Renal cortical epithelial cell (primary cell): ENCODE measurements around the gene DAZAP1. TPM values are rescaled to one million over a fixed set of nuclear protein-coding genes. Genes with fewer than 3 reads are reported as not detected.
A peak's percentile ranks its signal among the peaks of the same experiment; 100 is the strongest.
"Not testable (repeated sequence)": the region's sequence is repeated elsewhere in the genome, so short reads cannot be mapped to it uniquely, and the experiment has no call there.

ENCODE experiments used
- DNase-seq: peaks from one replicate; pipeline ENCODE4 v3.0.0-alpha.2; 2011; ENCODE audit warnings: low read depth
- total RNA-seq: library from RNA; depleted of rRNA; stranded (reverse); fragments of >200 nt; gene quantifications from 2 replicates; pipeline ENCODE4 v1.2.3, GENCODE V29; 2014

The DAZAP1 gene
- total RNA-seq, 1 donor from 2014 or later, result 49.2 TPM

GRCh38 chr19:1439525-1440417 lies 32.4 kb downstream of the DAZAP1 start:
- not testable (repeated sequence) for DNase-seq

GRCh38 chr19:1440418-1440801 lies 33.0 kb downstream of the DAZAP1 start:
- no peak for DNase-seq

- DNase-seq, result no peak
Observed at GRCh38 chr19:1441022-1441426, 33.6 kb downstream of the DAZAP1 start.

DNA sequence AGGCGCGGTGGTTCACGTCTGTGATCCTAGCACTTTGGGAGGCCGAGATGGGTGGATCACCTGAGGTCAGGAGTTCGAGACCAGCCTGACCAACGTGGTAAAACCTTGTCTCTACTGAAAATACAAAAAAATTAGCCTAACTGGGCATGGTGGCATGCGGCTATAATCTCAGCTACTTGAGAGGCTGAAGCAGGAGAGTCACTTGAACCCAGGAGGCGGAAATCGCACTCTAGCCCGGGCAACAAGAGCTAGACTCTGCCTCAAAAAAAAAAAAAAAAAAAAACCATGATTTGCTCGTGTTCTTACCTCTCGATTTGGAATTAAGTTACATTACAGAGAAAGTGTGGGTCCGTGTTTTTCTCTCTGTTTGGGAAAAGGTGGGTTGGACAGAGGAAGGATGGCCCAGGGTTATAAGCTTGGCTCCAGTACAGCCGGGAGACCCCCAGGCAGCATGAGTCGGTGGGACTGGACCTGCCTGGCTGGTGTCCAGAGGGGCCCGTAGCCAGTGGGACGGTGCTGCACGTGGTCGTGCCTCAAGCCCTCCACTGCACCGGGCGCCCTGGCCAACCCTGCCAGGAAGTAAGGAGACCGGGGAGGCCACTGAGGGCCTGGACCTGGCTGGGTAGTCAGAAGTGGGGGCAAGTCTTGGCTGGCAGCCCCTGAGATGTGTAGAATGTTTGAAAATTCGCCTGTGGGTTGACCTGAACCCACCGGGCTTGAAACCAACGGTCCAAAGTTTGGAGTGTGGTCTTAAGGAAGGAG lies 34.5 kb downstream of the DAZAP1 start:
- DNase-seq, result no peak

DNA sequence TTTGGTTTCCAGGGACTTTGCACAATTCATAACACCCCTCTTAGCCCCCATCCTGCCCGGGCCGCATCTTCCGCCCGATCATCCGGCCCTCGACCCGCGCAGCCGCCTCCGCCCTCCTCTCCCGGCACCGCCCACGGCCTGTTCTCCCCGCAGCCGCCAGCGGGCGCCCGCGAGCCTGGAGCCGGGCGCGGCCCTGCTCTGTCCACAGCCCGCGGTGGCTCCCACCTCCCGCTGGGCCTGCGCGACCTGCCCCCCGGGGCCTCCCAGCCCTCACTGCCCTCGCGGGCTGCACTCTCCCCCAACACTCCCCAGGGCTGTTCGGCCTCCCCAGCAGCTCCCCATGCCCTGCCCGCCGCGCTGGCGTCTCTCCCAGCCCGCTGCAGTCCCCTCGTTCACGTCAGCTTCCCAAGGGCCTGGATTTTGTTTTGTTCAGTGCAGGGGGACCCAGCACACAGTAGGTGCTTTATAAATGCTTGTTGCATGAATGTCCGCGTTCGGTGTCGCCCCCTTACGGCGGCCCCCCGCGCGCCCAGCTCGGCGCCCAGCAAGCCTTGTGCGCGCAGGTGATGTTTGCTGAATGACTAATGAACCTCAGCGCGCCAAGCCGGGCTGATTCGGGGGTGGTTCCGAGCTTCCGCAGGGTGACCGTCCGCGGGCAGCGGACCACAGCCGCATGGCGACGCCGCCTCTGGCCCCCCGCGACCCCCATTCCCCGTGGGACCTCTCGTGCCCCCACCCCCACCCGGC lies 38.0 kb downstream of the DAZAP1 start:
- DNase-seq, result no peak

DNA sequence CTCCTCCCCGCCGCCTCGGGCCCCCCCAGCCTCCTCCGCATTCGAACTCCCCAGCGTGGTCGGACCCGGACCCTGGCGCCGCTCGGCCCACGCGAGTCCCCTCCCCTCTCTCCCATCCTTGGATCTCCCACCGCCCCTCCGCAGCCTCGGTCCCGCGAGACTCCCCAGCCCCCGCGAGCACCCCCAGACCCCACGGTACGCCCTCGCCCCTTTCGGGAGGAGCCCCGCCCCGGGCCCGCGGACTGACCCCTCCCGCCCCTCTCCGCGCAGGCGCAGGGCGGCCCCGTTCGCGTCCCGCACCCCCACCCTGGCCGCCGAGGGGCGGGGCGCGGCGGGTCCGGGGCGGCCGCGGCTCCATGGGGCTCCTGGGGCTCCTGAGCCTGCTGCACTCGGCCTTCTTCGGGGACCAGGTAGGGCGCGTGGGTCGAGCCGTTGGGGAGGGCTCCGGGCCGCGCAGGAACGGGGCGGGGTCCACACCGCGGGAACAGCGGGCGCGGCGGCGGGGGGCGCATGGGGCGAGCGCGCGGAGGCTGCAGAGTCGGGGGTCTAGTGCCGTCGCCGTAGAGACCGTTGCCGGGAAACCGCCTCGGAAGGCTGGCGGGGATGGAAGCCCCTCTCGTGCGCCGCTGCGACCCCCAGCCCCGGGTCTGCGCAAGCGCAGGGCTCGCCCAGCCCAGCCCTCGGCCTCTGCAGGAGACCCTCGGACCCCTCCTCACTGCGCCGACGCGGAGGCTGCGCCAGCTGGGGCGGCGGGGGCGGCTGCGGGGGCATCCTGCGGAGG lies 38.7 kb downstream of the DAZAP1 start:
- no peak for DNase-seq

DNA sequence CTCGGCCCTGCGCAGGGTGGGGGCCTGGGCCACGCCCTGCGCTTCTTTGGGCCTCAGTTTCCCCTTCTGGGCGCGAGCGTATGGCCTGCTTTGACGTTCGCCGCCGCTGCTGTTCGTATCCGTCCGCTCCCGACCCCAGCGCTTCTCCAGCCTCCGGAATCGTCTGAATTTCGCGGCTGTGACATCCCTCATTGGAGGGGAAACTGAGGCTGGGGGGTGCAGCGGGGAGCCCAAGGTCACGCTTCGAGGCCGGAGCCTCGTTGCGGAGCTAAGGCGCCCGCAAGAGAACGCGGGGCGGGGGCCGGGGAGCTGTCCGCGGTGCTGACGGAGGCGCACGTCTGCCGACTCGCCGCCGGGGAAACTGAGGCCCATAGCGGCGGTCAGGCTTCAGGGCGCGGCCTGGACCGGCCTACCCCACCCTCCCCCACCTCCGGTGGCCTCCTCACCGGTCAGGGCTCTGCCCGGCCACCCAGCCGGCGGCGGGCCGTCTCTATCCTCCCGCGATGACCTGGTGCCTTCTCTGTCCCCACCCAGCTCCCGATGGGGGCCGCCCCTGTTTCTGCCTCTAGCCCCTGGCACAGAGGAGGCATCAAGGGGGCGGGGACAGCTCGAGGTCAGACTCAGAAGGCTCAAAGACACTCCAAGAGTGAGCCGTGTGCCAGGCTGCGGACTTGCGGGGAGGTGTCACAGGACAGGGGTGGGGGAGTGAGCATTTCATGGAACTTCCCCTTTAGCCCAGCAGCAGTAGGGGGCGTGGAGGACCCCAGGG lies 39.5 kb downstream of the DAZAP1 start:
- no peak for DNase-seq

GRCh38 chr19:1447504-1447903 lies 40.1 kb downstream of the DAZAP1 start:
- no peak for DNase-seq

DNA sequence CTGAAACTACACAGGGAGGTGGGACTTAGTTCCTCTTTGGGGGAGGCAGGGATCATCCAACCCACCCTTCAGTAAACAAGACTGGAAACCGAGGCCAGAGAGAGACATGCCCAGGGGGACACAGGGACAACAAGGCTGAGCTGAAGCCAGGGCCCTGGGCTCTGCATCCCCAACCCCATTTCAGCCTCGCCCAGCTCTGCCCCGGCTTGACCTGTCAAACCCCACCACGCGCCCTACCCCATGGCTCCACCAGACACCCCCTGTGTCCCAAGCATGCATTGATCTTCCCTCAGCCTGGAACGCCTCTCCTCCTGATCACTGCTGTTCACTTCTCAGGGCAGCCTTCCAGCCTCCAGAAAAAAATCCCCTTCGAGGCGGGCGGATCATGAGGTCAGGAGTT lies 40.6 kb downstream of the DAZAP1 start:
- no peak for DNase-seq

DNA sequence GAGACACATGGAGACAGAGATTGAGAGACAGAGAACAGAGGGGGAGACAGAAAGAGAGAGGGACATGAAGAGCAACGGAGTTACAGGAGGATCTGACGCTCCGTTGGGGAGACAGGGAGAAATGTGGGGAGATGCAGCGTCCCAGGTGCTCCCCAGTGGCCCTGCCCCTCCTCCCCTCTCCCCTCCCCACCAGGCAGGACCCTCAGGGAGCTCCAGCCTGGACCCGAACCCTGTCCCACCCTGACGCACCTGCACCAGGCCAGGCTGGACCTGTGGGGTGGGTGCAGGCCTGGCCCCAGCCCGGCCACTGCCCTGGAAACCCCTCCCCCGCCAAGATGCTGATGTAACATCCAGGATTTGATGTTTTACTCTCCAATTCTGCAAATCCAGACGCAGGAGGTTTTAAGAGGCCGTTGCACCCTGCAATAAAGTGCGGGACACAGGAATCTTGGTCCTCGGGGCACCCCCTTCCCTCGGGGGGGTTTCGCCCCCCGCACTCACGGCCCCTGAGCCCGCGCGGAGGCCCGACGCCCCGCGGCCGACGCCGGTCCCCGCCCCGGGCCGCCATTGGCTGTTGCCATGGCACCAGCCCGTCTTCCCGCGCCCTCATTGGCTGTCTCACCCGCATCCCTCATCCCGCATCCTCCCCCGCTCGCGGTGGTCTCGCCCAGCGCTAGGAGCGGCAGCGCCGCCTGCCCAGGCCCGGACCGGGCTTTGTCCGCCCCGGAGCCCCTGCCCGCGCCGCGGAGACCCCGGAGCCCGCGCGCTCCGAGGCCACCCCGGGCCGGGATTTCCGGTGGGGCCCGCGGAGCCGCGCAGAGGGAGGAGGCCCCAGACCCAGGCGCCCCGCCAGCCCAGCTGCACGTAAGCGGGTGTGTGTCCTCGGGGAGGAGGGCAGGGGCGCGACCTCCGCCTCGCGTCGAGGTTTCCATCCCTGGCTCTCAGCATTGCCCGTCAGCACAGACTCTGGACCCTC lies 42.4 kb downstream of the DAZAP1 start, which contains the start of gene APC2:
Gene APC2, plus strand, starts transcription at position 655 of the 976 bp plus-strand sequence. CDS start 2,881 bp downstream, outside the sequence.
- no peak for DNase-seq

- DNase-seq, result no peak
Observed at GRCh38 chr19:1450735-1451731, 43.6 kb downstream of the DAZAP1 start.

- no peak for DNase-seq
Observed at GRCh38 chr19:1451916-1452801, 44.8 kb downstream of the DAZAP1 start.

GRCh38 chr19:1452802-1453524 lies 45.6 kb downstream of the DAZAP1 start:
- no peak for DNase-seq

- peak; percentile 33 for DNase-seq
Observed at GRCh38 chr19:1453525-1454364, 46.4 kb downstream of the DAZAP1 start.

DNA sequence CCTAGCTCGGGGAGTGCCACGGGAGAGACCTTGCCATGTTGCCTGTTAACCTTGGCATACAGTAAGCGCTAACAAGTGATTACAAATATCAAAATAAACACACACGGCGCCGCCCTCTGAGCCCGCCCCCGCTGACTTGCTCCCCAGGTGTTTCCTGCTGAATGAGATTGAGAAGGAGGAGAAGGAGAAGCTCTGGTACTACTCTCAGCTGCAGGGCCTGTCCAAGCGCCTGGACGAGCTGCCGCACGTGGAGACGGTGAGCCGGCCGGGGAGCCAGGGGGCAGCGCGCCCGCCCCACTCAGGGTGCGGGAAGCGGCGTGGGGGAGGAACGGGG lies 47.6 kb downstream of the DAZAP1 start:
- DNase-seq, result no peak
